ENCODE results near the gene C1QTNF6.

Gene C1QTNF6

DNA sequence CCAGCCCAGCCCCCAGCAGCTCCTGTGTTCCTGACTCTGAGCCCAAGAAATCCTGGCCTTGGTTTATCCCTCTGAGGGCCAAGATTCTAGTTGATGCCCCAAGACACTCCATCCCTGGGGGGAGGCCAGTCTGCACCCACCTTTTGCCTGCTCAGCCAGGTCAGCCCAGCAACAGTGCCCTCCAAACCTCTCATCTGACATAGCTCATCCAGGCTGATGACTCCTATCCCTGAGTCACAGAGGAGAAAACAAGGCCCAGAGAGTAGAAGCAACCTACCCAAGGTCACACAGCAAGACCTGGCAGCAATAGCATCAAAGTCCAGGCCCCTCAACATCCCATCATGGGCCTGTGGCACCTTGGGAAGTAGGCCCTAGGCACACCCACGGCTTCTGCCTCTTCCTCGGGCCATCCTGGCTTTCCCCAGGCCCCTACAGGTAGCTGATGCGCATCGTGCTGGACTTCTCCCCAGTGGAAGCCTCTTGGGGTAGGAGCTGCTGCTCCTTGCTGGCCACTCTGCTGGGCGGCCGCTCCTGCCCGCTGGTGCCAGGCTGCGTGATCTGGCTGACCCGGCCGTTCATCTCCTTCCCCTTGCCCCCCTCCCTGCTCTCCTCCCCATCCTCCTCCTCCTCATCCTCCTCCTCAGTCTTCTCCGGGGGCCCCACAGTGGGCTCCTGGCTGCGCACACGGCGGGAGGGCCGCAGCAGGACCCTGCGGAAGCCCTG lies 18.2 kb upstream of the C1QTNF6 start:
- H3K4me2 ChIP-seq (ENCODE audit: low read length), result no peak overlapping the region
- no peak overlapping the region for H2BK5ac ChIP-seq (ENCODE audit: low read depth, low read length, poor library complexity)
- no CpG with 5 or more reads among the region's 16 CpGs for WGBS (ENCODE audit: extremely low coverage, insufficient coverage, insufficient read length)
- no peaks in the 10 kb centered on the region for H3K79me2 ChIP-seq (ENCODE audit: control insufficient read depth, insufficient read depth, low read length, poor library complexity)
- H3K18ac ChIP-seq (ENCODE audit: low read length), result no peak overlapping the region
- no peak overlapping the region for H3K23ac ChIP-seq (ENCODE audit: low read length)
- no peak for DNase-seq
- H2BK120ac ChIP-seq (ENCODE audit: insufficient read depth, low read length, poor library complexity), result no peak overlapping the region
- no peak overlapping the region for H4K8ac ChIP-seq (ENCODE audit: low read depth, low read length)
- H4K91ac ChIP-seq (ENCODE audit: low read depth, low read length), result no peak overlapping the region
- H3K36me3 ChIP-seq (ENCODE audit: control insufficient read depth in 1 of 2, insufficient read depth in 2 of 2, low read length in 2 of 2), result no peaks in the 10 kb centered on the region
- no peaks in the 10 kb centered on the region for H3K27me3 ChIP-seq (ENCODE audit: insufficient read depth, low read length)
- no peak overlapping the region for H2AFZ ChIP-seq (ENCODE audit: insufficient read depth, low read length, poor library complexity)
- H3K9ac ChIP-seq (ENCODE audit: low read length), result no peak overlapping the region
- no peak overlapping the region for H3K4ac ChIP-seq (ENCODE audit: low read depth, low read length)
- no peak overlapping the region for H3K27ac ChIP-seq (ENCODE audit: low read depth, low read length)
- no peaks in the 10 kb centered on the region for H3K79me1 ChIP-seq (ENCODE audit: low read length)
- H3K4me3 ChIP-seq (ENCODE audit: low read depth, low read length), result no peak overlapping the region
- no peak overlapping the region for H2BK12ac ChIP-seq (ENCODE audit: low read length)
- H3K14ac ChIP-seq (ENCODE audit: low read length), result no peak overlapping the region
- H4K12ac ChIP-seq (ENCODE audit: low read depth, low read length), result no peak overlapping the region
- no peak overlapping the region for H2AK5ac ChIP-seq (ENCODE audit: low read length)
- no peaks in the 10 kb centered on the region for H3K9me3 ChIP-seq (ENCODE audit: insufficient read depth, low read depth, low read length)
- H3K4me1 ChIP-seq (ENCODE audit: control insufficient read depth in 1 of 2, insufficient read depth in 2 of 2, low read length in 2 of 2), result no peaks in the 10 kb centered on the region

- H3K18ac ChIP-seq (ENCODE audit: low read length), result no peak overlapping the region
- no peak overlapping the region for H4K91ac ChIP-seq (ENCODE audit: low read depth, low read length)
- H2BK12ac ChIP-seq (ENCODE audit: low read length), result no peak overlapping the region
- no peak overlapping the region for H3K4me3 ChIP-seq (ENCODE audit: low read depth, low read length)
- no peaks in the 10 kb centered on the region for H3K79me1 ChIP-seq (ENCODE audit: low read length)
- no peaks in the 10 kb centered on the region for H3K79me2 ChIP-seq (ENCODE audit: control insufficient read depth, insufficient read depth, low read length, poor library complexity)
- no peak overlapping the region for H3K4me2 ChIP-seq (ENCODE audit: low read length)
- no peaks in the 10 kb centered on the region for H3K27me3 ChIP-seq (ENCODE audit: insufficient read depth, low read length)
- no peak overlapping the region for H4K12ac ChIP-seq (ENCODE audit: low read depth, low read length)
- H3K23ac ChIP-seq (ENCODE audit: low read length), result no peak overlapping the region
- no peak overlapping the region for H2BK5ac ChIP-seq (ENCODE audit: low read depth, low read length, poor library complexity)
- no peak overlapping the region for H3K4ac ChIP-seq (ENCODE audit: low read depth, low read length)
- H3K9me3 ChIP-seq (ENCODE audit: insufficient read depth, low read depth, low read length), result no peaks in the 10 kb centered on the region
- H3K14ac ChIP-seq (ENCODE audit: low read length), result no peak overlapping the region
- no peak for DNase-seq
- no peak overlapping the region for H2BK120ac ChIP-seq (ENCODE audit: insufficient read depth, low read length, poor library complexity)
- H3K27ac ChIP-seq (ENCODE audit: low read depth, low read length), result no peak overlapping the region
- no peak overlapping the region for H2AFZ ChIP-seq (ENCODE audit: insufficient read depth, low read length, poor library complexity)
- H3K9ac ChIP-seq (ENCODE audit: low read length), result no peak overlapping the region
- no peaks in the 10 kb centered on the region for H3K4me1 ChIP-seq (ENCODE audit: control insufficient read depth in 1 of 2, insufficient read depth in 2 of 2, low read length in 2 of 2)
- H4K8ac ChIP-seq (ENCODE audit: low read depth, low read length), result no peak overlapping the region
- no peaks in the 10 kb centered on the region for H3K36me3 ChIP-seq (ENCODE audit: control insufficient read depth in 1 of 2, insufficient read depth in 2 of 2, low read length in 2 of 2)
- H2AK5ac ChIP-seq (ENCODE audit: low read length), result no peak overlapping the region
- WGBS (ENCODE audit: extremely low coverage, insufficient coverage, insufficient read length), result no CpG with 5 or more reads among the region's 5 CpGs
Measured at GRCh38 chr22:37205046-37205445, 17.0 kb upstream of the C1QTNF6 start.

- no peaks in the 10 kb centered on the region for H3K36me3 ChIP-seq (ENCODE audit: control insufficient read depth in 1 of 2, insufficient read depth in 2 of 2, low read length in 2 of 2)
- no peaks in the 10 kb centered on the region for H3K9me3 ChIP-seq (ENCODE audit: insufficient read depth, low read depth, low read length)
- no peak overlapping the region for H2AK5ac ChIP-seq (ENCODE audit: low read length)
Measured at GRCh38 chr22:37204045-37204655, 16.1 kb upstream of the C1QTNF6 start.

DNA sequence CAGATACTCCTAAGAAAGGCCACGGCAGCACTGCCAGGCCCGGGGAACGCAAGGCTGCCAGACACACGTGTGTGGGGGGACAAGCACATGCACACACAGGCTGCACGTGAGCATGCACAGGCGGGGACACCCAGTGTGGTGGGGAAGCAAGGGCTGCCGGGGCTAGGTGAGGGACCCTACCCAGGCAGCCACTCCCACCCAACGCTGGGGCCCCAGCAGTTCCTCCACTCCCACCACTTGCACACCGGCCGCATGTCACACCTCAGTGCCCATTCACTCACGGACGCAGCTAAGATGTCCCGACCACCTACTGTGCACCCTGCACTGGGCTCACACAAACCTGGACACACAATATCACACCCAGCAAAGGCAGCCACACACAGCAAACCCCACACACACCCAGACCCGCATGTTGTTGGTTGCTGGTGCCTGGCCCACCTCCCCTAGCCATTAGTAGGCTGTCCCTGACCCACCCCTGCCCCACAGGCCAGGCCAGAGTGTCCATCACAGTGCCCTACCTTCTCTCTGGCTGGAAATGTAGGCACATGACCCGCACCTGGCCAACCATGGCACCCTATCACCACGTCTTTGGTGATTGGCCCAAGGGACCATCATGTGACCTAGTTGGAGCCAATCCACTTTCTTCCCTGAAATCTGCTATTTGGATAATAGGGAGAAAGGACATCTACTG lies 15.5 kb upstream of the C1QTNF6 start:
- WGBS (ENCODE audit: extremely low coverage, insufficient coverage, insufficient read length), result no CpG with 5 or more reads among the region's 16 CpGs
- H4K91ac ChIP-seq (ENCODE audit: low read depth, low read length), result no peak overlapping the region
- H3K4me3 ChIP-seq (ENCODE audit: low read depth, low read length), result no peak overlapping the region

More at GRCh38 chr22:37204045-37204655, 16.1 kb upstream of the C1QTNF6 start:
- Histone ChIP-seq H3K4me2 (ENCODE audit: low read length) (no peak overlapping the region), H2BK120ac (ENCODE audit: insufficient read depth, low read length, poor library complexity) (no peak overlapping the region), H3K79me2 (ENCODE audit: control insufficient read depth, insufficient read depth, low read length, poor library complexity) (no peaks in the 10 kb centered on the region), H4K12ac (ENCODE audit: low read depth, low read length) (no peak overlapping the region), H3K9ac (ENCODE audit: low read length) (no peak overlapping the region), H3K18ac (ENCODE audit: low read length) (no peak overlapping the region), H4K91ac (ENCODE audit: low read depth, low read length) (no peak overlapping the region), H3K79me1 (ENCODE audit: low read length) (peaks cover under 1% of the 10 kb centered on the region), H3K4ac (ENCODE audit: low read depth, low read length) (no peak overlapping the region), H2BK12ac (ENCODE audit: low read length) (no peak overlapping the region), H2AFZ (ENCODE audit: insufficient read depth, low read length, poor library complexity) (no peak overlapping the region), H3K27ac (ENCODE audit: low read depth, low read length) (no peak overlapping the region), H3K14ac (ENCODE audit: low read length) (no peak overlapping the region), H2BK5ac (ENCODE audit: low read depth, low read length, poor library complexity) (no peak overlapping the region), H4K8ac (ENCODE audit: low read depth, low read length) (no peak overlapping the region), H3K23ac (ENCODE audit: low read length) (no peak overlapping the region), H3K27me3 (ENCODE audit: insufficient read depth, low read length) (no peaks in the 10 kb centered on the region), H3K4me3 (ENCODE audit: low read depth, low read length) (no peak overlapping the region), H3K4me1 (ENCODE audit: control insufficient read depth in 1 of 2, insufficient read depth in 2 of 2, low read length in 2 of 2) (peaks cover 3 to 4% of the 10 kb centered on the region in 2 experiments)
- no CpG with 5 or more reads among the region's 5 CpGs for WGBS (ENCODE audit: extremely low coverage, insufficient coverage, insufficient read length)
- no peak for DNase-seq

More for the DNA sequence above, 15.5 kb upstream of the C1QTNF6 start:
- H3K79me2 ChIP-seq (ENCODE audit: control insufficient read depth, insufficient read depth, low read length, poor library complexity), result peaks cover 4% of the 10 kb centered on the region
- no peak overlapping the region for H3K4ac ChIP-seq (ENCODE audit: low read depth, low read length)
- no peaks in the 10 kb centered on the region for H3K27me3 ChIP-seq (ENCODE audit: insufficient read depth, low read length)
- no peak overlapping the region for H2BK12ac ChIP-seq (ENCODE audit: low read length)
- no peak overlapping the region for H4K8ac ChIP-seq (ENCODE audit: low read depth, low read length)
- H3K9ac ChIP-seq (ENCODE audit: low read length), result no peak overlapping the region
- no peak for DNase-seq
- no peak overlapping the region for H2BK5ac ChIP-seq (ENCODE audit: low read depth, low read length, poor library complexity)
- H3K4me1 ChIP-seq (ENCODE audit: control insufficient read depth in 1 of 2, insufficient read depth in 2 of 2, low read length in 2 of 2), result peaks cover 4 to 5% of the 10 kb centered on the region in 2 experiments
- no peak overlapping the region for H3K4me2 ChIP-seq (ENCODE audit: low read length)
- H3K36me3 ChIP-seq (ENCODE audit: control insufficient read depth in 1 of 2, insufficient read depth in 2 of 2, low read length in 2 of 2), result no peaks in the 10 kb centered on the region
- H3K79me1 ChIP-seq (ENCODE audit: low read length), result peaks cover 6% of the 10 kb centered on the region
- no peak overlapping the region for H2AK5ac ChIP-seq (ENCODE audit: low read length)
- no peak overlapping the region for H2BK120ac ChIP-seq (ENCODE audit: insufficient read depth, low read length, poor library complexity)
- H2AFZ ChIP-seq (ENCODE audit: insufficient read depth, low read length, poor library complexity), result no peak overlapping the region
- H3K14ac ChIP-seq (ENCODE audit: low read length), result no peak overlapping the region
- no peak overlapping the region for H3K23ac ChIP-seq (ENCODE audit: low read length)
- H3K9me3 ChIP-seq (ENCODE audit: insufficient read depth, low read depth, low read length), result no peaks in the 10 kb centered on the region
- no peak overlapping the region for H4K12ac ChIP-seq (ENCODE audit: low read depth, low read length)
- H3K18ac ChIP-seq (ENCODE audit: low read length), result no peak overlapping the region
- no peak overlapping the region for H3K27ac ChIP-seq (ENCODE audit: low read depth, low read length)
